HG02642 (cell line): ENCODE results near the gene ACAA2.

Experiments
- ATAC-seq: cut with Tn5 transposase; IDR thresholded peaks from one replicate; pipeline ENCODE4 v1.9.1; 2021; ENCODE audit warnings: mild to moderate bottlenecking; ENCODE audit not compliant: unreplicated experiment, poor library complexity

The ACAA2 gene

DNA sequence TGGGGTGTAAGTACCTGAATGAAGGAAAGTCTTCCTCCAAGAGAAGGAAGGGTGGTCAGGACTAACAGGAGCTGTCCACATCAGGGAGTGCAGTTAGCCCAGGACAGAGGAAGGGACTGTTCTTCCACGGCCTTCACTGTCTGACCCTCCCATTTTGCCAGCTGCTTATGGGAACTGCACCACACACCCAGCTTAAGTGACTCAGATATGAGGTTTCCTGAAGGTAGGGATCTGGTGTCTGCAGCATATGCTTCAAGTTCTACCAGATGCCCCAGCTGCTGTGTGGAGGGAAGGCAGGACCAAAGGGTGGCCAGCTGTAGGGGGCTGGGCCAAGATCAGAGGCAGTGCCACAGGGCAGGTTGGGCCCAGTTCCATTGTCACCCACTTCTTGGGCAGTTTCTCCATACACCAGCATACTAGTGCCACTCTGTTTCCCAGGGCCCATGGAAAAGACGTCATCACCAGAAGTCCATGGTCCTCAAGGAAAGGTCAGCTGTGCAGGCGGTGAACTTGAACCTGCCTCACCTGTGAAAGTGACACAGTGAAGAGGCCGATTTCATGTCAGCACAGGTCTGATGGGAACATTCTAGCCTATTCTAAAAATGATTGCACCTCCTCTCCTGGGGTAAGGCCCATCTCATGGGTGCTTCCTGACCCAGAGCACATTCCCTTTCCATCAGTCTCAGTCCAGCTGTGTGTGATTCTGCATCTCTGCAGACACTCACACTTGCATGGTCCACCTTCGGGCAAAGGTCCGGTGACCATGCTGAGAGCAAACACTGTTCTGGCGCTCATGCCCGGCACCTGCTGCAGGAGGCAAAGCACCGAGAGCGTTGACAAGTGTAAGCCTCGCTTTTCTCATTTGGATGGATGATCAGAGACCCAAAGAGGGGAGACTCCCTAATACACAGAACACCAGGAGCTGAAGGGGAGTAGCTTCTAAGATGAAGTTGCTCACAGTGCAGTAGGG, 68.0 kb downstream of the ACAA2 start:
- ATAC-seq: no peak

DNA sequence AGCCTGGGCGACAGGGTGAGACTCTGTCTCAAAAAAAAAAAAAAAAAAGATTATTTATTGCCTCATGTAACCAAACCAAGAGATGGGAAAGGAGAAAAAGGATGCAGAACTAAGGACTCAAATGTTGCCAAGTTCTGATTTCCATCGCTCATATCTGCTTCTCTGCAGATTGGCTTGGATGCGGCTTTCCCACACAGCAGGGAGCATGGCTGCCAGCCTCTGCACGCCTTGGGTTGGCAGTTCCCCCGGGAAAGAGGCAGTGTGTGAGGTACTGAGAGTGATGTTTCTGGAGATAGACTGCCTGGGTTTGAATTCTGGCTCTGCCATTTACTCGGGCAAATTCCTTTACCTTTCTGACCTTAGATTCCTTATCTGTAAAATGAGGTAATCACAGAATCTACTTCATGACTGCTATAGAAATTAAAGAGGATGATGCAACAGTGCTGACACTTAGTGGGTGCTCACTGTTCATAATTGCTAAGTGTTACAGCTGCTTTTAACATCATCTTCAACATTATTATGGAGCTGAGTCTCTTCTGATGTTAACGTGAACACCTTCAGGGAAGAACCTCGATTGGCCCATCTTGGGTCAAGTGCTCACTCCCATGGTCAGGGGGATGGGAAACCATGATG, 68.8 kb downstream of the ACAA2 start:
- no peak for ATAC-seq

DNA sequence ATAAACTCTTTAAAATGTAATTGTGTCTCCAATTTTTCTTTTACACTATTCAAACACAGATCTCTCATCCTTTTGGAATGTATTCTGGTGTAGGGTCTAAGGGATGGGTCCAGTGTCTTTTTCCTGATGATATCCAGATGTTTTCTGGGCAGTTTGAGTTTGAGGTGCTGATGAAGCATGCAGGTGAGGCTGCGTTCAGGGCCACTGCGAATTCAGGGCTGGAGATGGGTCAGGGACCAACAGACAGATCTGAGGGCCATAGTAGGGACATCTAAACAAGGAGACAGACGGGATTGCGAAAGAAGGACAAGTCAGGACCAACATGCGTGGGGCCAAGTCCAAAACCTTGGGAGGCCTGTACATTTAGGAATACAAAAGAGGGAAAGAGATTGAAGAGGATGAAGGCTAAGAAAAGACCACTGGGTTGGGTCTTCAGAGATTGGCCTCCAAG, 70.2 kb downstream of the ACAA2 start:
- no peak for ATAC-seq

DNA sequence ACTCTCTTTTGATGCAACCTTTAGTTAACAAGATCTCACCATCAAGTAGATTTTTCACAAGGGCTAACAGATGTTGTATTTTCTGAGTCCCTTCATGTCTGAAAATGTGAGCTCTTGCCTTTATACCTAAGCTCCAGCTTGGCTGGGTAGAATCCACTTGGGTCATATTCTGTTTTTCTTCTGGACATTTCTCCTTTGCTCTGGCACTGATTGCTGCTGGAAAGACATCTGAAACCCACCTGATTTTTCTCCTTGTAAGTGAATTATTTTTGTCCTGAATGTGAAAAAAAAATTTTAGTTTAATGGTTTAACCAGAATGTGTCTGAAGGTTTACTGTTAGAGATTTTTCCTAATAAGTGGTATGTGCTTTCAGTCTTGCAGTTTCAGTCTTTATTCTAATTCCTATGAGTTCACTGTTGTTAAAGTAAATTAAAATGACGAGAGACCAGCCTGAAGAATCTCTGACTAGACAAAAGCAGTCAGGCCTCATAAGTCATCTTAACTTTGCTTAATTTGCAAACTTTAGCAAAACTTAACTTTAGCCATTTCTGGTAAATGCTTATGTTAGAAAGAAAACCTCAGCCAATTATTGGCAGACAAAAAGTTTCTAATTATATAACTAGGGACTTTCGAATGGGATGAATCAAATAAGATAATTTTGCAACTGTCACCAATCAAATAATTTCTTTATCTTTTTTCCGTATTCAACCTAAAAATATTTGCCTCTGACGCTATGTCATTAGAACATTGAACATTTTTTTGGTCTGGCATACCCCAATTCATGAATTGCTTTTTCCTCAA, 70.8 kb downstream of the ACAA2 start:
- ATAC-seq: no peak

DNA sequence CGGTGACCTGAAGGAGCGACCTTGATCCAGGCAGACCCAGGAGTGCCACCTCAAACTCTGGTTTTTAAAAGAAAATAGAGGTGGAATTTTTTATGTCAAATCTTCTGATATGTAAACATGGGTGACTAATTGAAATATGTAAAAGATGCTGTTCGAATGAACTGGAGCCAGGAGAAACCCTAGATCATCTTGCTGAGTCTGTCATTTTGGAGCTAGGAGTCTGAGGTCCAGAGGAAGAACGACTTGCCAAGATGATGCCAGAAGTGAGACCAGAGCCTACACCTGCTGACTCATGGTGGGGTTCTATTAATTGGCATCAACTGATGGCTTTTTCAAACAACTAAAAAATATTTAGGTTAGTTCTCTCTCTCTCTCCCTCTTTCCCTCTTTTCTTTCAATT, 74.1 kb downstream of the ACAA2 start:
- ATAC-seq: no peak

DNA sequence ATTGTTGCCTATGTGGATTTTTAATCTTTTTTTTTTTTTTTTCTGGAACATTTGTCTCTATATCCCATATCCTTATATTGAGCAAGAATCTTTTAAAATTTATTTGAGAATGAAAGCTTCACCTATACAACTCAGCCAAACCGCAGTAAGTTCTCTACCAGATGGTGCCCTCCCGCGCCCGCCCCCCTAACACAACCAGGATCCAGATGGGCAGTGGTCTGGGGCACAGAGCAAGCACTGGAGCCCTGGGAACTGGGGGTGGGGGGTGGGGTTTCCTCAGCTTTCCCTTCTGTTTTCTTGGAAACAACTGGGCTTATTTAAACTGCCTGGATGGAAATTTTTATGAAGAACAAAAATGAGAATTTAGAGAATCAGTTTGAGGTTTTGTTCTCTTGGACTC, 74.6 kb downstream of the ACAA2 start:
- ATAC-seq: no peak

DNA sequence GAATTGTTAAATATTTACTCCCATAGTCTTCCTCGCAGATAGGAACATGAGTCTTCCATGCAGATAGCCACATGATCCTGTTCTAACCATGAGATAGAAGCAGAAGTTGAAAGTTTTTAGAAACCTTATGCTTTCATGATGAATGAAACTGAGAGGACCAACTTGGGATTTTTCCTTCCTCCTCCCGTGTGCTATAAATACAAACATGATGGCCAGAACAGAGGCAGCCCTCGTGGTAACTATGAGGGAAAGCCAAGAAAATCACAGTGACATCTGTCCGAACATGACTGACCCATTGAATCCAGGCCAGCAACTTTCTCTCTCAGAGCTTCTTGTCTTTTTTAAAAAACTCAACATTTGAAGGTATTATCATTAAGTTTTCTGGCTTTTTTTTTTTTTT, 78.5 kb downstream of the ACAA2 start:
- ATAC-seq: no peak

DNA sequence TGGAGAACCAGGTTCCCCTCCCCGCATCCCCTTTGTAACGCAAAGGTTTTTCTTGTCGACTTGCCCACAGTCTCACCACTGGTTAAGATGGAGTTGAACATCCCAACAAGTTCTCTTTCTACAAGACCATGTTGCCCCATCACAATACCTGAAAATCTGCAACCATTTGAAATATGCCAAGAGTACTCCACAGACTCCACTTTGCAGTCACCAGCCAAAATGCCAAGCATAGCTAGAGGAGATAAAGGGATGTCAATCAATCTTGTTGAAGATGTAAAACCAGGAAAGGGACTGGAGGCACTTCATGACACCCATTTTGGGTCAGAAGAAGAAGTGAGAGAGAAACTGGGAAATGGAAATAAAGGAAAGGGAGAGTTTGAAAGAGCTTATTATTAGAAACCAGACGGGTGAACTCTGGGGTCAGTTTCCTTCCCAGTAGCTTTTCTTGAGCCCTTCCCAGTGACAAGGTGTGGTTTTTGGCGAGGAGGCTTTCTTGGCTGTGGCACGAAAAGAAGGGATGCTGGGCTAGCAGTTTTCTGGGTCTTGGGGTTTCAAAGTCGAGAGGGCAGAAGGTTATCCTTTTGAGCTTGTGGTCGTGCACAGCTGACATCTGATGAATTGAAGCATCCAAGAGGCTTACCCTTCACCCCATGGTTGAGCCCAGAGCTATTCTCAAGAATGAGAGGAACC, 79.3 kb downstream of the ACAA2 start:
- no peak for ATAC-seq

DNA sequence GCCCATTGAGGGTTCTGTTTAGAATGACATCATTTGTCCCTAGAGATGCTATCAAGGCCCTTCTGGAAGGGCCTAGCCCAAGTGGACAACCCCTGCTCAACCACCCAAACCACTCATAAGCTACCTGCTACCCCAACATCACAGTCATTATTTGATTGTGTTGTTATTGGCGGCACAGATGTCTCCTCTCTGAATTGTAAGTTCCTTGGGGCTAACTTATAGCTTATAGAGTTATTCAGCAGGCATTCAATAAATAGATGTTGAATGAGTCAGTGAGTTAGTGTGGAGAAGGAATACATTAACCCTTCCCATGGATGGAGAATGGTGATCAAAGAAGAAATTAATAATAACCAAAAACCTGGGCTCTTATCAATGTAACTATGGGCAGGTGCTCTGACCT, 80.0 kb downstream of the ACAA2 start:
- no peak for ATAC-seq
